HCT116 (cell line): ENCODE data around the gene UXT. TPM values are rescaled to one million over a fixed set of nuclear protein-coding genes. Genes with fewer than 3 reads are reported as not detected.
"Not testable (repeated sequence)": the region's sequence is repeated elsewhere in the genome, so short reads cannot be mapped to it uniquely, and the experiment has no call there.

Source experiments
- ATAC-seq: fragments of 200-7000 bp; cut with Tn5 transposase; 2 replicates; pipeline ENCODE4 v1.9.1; 2020; ENCODE audit warnings: mild to moderate bottlenecking, moderate library complexity
- BruUV-seq: library from RNA; stranded (reverse); fragments of 400-500 nt; replicated peaks from 2 replicates; lab custom pipeline; 2021; lab: Mats Ljungman, UMichigan
- CTCF ChIA-PET: fragments of 300-600 bp; sonication (Branson Sonifier 250); formaldehyde crosslinking; loops from one replicate; lab custom pipeline; 2021; ENCODE audit warnings: antibody characterized with exemption; lab: Charles Lee
- POLR2A ChIA-PET: fragments of 300-600, 350-600 bp; sonication (Branson Sonifier 250); formaldehyde crosslinking; loops from one replicate; lab custom pipeline; 2021; ENCODE audit warnings: antibody characterized with exemption; lab: Charles Lee
- RAD21 ChIA-PET, 2 experiments: fragments of 300-600 bp; sonication (Branson Sonifier 250); formaldehyde crosslinking; loops; one replicate each; lab custom pipeline; 2023; ENCODE audit warnings: low total read pairs in 2 of 2; ENCODE audit not compliant: uncharacterized antibody in 2 of 2, unreplicated experiment in 2 of 2, low non-redundant PET in 1 of 2; lab: Charles Lee
- DNase-seq: peaks from one replicate; pipeline ENCODE4 v3.0.0-alpha.2; 2010; ENCODE audit warnings: low read depth, low spot score
- H2AFZ ChIP-seq: fragments of 200-600 bp; shearing (Covaris generic), sonication (generic); 2 replicates; pipeline ENCODE4 v1.6.1; 2017; ENCODE audit warnings: low read depth, mixed run types, mixed read lengths, antibody characterized with exemption, low read length; ENCODE audit not compliant: poor library complexity, severe bottlenecking
- H3K27ac ChIP-seq: 2 replicates; pipeline ENCODE4 v1.5.1; 2012; ENCODE audit warnings: low read depth, low read length
- H3K27me3 ChIP-seq: fragments of 200-600 bp; sonication (generic); 2 replicates; pipeline ENCODE4 v1.6.1; 2016; ENCODE audit warnings: mixed run types, low read length, mixed read lengths; ENCODE audit not compliant: insufficient read depth
- H3K36me3 ChIP-seq, 2 experiments: fragments of 200-500 bp in 1 of 2; fragments of 200-600 bp in 1 of 2; sonication (Bioruptor generic) in 1 of 2; sonication (generic) in 1 of 2; 2 replicates each; pipeline versions ENCODE4 v1.5.1 to v1.6.1; 2014 to 2016; ENCODE audit warnings: low read length in 2 of 2, inconsistent platforms in 1 of 2, mixed read lengths in 1 of 2, mixed run types in 1 of 2; ENCODE audit not compliant: insufficient read depth in 2 of 2, control insufficient read depth in 1 of 2
- H3K4me1 ChIP-seq, 2 experiments: fragments of 200-600 bp in 1 of 2; sonication (generic) in 1 of 2; 2 replicates each; pipeline versions ENCODE4 v1.5.1 to v1.6.1; 2012 to 2017; ENCODE audit warnings: low read length in 2 of 2, inconsistent platforms in 1 of 2, mild to moderate bottlenecking in 1 of 2, mixed read lengths in 1 of 2, mixed run types in 1 of 2, moderate library complexity in 1 of 2; ENCODE audit not compliant: insufficient read depth in 2 of 2, control insufficient read depth in 1 of 2
- H3K4me2 ChIP-seq: fragments of 200-600 bp; sonication (generic); 2 replicates; pipeline ENCODE4 v1.6.1; 2017; ENCODE audit warnings: mixed run types, low read length, mixed read lengths
- H3K4me3 ChIP-seq, 2 experiments: fragments of 200-600 bp in 1 of 2; sonication (generic) in 1 of 2; replicated peaks in 1 of 2; 2 replicates each; pipeline ENCODE4 v1.5.1; 2011 to 2016; ENCODE audit warnings: low read length in 2 of 2, control low read depth in 1 of 2, low read depth in 1 of 2, mild to moderate bottlenecking in 1 of 2, mixed read lengths in 1 of 2, mixed run types in 1 of 2
- H3K79me2 ChIP-seq: fragments of 200-600 bp; sonication (generic); 2 replicates; pipeline ENCODE4 v1.6.1; 2017; ENCODE audit warnings: mild to moderate bottlenecking, mixed run types, low read length, moderate library complexity, mixed read lengths; ENCODE audit not compliant: insufficient read depth
- H3K9ac ChIP-seq: fragments of 200-600 bp; sonication (generic); 2 replicates; pipeline ENCODE4 v1.6.1; 2016; ENCODE audit warnings: low read length, mixed read lengths
- H3K9me2 ChIP-seq: fragments of 200-600 bp; sonication (generic), shearing (Covaris generic); 2 replicates; pipeline ENCODE4 v1.6.1; 2017; ENCODE audit warnings: mixed run types, mild to moderate bottlenecking, moderate library complexity; ENCODE audit not compliant: insufficient read depth
- H3K9me3 ChIP-seq, 2 experiments: fragments of 200-500 bp in 1 of 2; fragments of 200-600 bp in 1 of 2; sonication (Bioruptor generic) in 1 of 2; sonication (generic) in 1 of 2; 2 replicates each; pipeline ENCODE4 v1.6.1; 2014 to 2017; ENCODE audit warnings: low read length in 2 of 2, mixed read lengths in 2 of 2, inconsistent platforms in 1 of 2, low read depth in 1 of 2, mild to moderate bottlenecking in 1 of 2, mixed run types in 1 of 2, moderate library complexity in 1 of 2; ENCODE audit not compliant: control insufficient read depth in 1 of 2, insufficient read depth in 1 of 2
- H4K20me1 ChIP-seq: fragments of 200-600 bp; sonication (generic), shearing (Covaris generic); 2 replicates; pipeline ENCODE4 v1.6.1; 2017; ENCODE audit warnings: mixed run types, mild to moderate bottlenecking, moderate library complexity; ENCODE audit not compliant: insufficient read depth
- EGR1 ChIP-seq: IDR thresholded peaks from 2 replicates; pipeline ENCODE4 v1.6.1; 2012; ENCODE audit warnings: low read depth
- ELF1 ChIP-seq: IDR thresholded peaks from 2 replicates; pipeline ENCODE4 v1.6.1; 2012; ENCODE audit warnings: low read depth, borderline replicate concordance
- EZH2phosphoT487 ChIP-seq: fragments of 200-600 bp; IDR thresholded peaks from 2 replicates; pipeline ENCODE4 v1.6.1; 2018; ENCODE audit warnings: antibody characterized with exemption, borderline replicate concordance
- FOSL1 ChIP-seq: IDR thresholded peaks from 2 replicates; pipeline ENCODE4 v1.6.1; 2012; ENCODE audit warnings: low read depth
- POLR2AphosphoS5 ChIP-seq: IDR thresholded peaks from 2 replicates; pipeline ENCODE4 v1.6.1; 2011; ENCODE audit warnings: mild to moderate bottlenecking, low read depth, low read length, moderate library complexity
- RAD21 ChIP-seq: IDR thresholded peaks from 2 replicates; pipeline ENCODE4 v1.6.1; 2012; ENCODE audit warnings: low read depth, mild to moderate bottlenecking
- SP1 ChIP-seq: IDR thresholded peaks from 2 replicates; pipeline ENCODE4 v1.6.1; 2012; ENCODE audit warnings: low read depth
- TCF7L2 ChIP-seq: IDR thresholded peaks from 2 replicates; pipeline ENCODE4 v1.7.0; 2011; ENCODE audit warnings: borderline replicate concordance, inconsistent platforms; ENCODE audit not compliant: insufficient read depth, insufficient read length; ENCODE audit errors: extremely low read depth
- YY1 ChIP-seq: IDR thresholded peaks from 2 replicates; pipeline ENCODE4 v1.6.1; 2011; ENCODE audit warnings: low read length, low read depth, moderate library complexity, mild to moderate bottlenecking; ENCODE audit not compliant: insufficient replicate concordance; ENCODE audit errors: extremely low read depth
- ZFX ChIP-seq: fragments of 450-650 bp; IDR thresholded peaks from 2 replicates; pipeline ENCODE4 v1.6.1; 2017
- intact Hi-C: fragments of 100-400 bp; cut with micrococcal nuclease; formaldehyde crosslinking; loops from 2 replicates; pipeline ENCODE4 v1.10.0; 2022
- total RNA-seq: library from RNA; stranded (reverse); gene quantifications from one replicate; pipeline ENCODE4 v1.2.1, GENCODE V29; 2021; ENCODE audit not compliant: unreplicated experiment
- TF ChIP-seq, protein P1 (sequence below): IDR thresholded peaks from 2 replicates; pipeline ENCODE4 v1.6.1; 2012
- TF ChIP-seq, protein P2 (sequence below): IDR thresholded peaks from 2 replicates; pipeline ENCODE4 v1.6.1; 2011; ENCODE audit warnings: mild to moderate bottlenecking, low read length, moderate library complexity; ENCODE audit not compliant: insufficient replicate concordance; ENCODE audit errors: extremely low read depth

The UXT gene
- total RNA-seq, 1 experiment from 2014 or later, result 106 TPM

DNA sequence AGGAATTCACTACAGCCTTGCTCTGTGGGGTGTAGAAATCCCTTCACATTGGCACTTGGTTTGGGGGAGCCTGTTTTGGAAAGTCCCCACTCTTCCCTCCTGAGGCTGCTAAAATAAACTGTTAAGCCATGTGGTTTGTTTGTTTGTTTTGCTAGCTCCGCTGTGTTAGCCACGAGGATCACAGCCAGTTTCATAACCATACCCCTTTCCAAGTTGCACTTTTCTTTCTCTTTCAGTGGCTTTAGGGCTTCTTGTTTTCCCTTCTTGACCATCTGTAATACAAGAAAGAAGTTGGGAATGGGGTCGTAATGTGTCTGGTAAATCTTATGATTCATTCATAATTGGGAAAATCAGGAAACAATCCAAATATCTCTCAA is 24.8 kb upstream of the UXT start (continued):
- TF ChIP-seq ELF1 (no peak), EGR1 (no peak), TCF7L2 (no peak), FOSL1 (no peak)

DNA sequence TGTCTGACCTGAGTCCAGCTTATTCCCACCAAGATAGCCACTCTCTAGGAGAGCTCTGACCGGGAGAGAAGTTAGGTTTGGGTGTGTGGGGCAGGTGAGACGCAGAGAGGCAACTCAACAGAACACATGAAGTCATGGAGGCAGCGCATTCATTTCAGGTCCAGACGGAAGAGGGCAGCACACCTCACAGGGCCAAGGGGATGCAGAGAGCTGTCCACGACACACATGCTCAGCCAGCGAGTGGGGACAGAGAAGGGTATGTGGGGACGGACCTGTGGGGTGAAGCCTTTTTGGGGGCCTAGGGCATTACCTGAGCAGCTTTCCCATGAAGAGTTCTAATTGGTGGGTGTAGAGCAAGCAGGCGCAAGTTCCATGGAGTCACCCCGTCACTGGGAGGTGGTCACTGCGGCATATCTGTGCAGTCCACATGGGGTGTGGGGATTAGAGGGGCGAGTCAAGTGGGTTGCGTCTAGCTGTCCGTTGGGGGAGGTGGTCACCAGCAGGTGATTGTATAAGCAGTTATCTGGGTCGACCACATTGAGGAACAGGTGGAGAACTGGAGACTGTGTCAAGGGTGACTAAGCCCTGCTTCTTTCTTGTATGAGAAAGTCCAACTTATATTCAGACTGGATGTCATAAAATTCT is 24.3 kb upstream of the UXT start:
- Histone ChIP-seq H3K4me1 (no peaks in the 10 kb centered on the region), H3K9me2 (no peaks in the 10 kb centered on the region), H3K4me2 (no peak overlapping the region), H3K79me2 (no peaks in the 10 kb centered on the region), H3K36me3 (no peaks in the 10 kb centered on the region), H2AFZ (no peak overlapping the region), H3K4me3 (no peak overlapping the region), H3K9ac (no peak overlapping the region), H4K20me1 (no peaks in the 10 kb centered on the region), H3K27ac (no peak overlapping the region), H3K9me3 (no peaks in the 10 kb centered on the region), H3K27me3 (no peaks in the 10 kb centered on the region)
- ChIA-PET CTCF (no interaction called here), RAD21 (no interaction called here), POLR2A (no interaction called here)
- ATAC-seq, result no peak
- TF ChIP-seq SP1 (no peak), YY1 (no peak), POLR2AphosphoS5 (no peak), EGR1 (no peak), ZFX (no peak), ELF1 (no peak), RAD21 (no peak), EZH2phosphoT487 (no peak)
- TF ChIP-seq, protein P1, sequence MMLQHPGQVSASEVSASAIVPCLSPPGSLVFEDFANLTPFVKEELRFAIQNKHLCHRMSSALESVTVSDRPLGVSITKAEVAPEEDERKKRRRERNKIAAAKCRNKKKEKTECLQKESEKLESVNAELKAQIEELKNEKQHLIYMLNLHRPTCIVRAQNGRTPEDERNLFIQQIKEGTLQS, result no peak
- TF ChIP-seq, protein P2, sequence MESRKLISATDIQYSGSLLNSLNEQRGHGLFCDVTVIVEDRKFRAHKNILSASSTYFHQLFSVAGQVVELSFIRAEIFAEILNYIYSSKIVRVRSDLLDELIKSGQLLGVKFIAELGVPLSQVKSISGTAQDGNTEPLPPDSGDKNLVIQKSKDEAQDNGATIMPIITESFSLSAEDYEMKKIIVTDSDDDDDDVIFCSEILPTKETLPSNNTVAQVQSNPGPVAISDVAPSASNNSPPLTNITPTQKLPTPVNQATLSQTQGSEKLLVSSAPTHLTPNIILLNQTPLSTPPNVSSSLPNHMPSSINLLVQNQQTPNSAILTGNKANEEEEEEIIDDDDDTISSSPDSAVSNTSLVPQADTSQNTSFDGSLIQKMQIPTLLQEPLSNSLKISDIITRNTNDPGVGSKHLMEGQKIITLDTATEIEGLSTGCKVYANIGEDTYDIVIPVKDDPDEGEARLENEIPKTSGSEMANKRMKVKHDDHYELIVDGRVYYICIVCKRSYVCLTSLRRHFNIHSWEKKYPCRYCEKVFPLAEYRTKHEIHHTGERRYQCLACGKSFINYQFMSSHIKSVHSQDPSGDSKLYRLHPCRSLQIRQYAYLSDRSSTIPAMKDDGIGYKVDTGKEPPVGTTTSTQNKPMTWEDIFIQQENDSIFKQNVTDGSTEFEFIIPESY, result no peak
- intact Hi-C loops, result no loop called here
- no TSS peak for BruUV-seq
- no peak for DNase-seq

DNA sequence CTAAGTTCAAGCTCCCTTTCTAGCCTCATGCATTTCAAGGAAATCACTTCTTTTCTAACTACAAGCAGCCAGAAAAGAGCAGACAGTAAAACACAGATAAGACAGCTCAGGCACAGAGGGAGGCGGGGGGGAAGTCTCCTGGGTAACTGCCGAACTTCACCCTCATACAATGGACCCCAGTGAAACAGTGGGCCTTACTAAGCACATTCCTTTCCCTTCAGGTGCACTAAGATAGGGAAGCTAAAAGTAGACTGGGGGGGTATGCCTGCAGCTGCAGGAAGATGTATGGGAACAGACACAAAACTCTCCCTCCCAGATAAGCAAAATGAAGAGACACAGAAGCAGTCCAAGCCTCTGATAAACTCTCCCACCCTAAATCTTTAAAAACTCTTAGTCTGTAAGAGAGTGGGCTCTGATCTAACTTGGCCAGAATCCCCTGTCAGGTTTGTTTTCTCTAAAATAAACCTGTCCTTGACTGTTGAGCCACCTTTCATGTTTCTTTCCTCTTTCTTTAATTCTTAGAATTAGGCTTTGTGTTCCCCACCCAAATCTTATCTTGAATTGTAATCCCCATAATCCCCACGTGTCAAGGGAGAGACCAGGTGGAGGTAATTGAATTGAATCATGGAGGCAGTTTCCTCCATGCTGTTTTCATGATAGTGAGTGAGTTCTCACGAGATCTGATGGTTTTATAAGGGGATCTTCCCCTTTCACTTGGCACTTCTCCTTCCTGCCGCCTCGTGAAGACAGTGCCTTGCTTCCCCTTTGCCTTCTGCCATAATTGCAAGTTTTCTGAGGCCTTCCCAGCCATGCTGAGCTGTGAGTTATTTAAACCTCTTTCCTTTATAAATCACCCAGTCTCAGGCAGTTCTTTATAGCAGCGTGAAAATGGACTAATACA is 17.2 kb upstream of the UXT start:
- intact Hi-C loops, BruUV-seq: not testable (repeated sequence)

More for the DNA sequence above, 17.2 kb upstream of the UXT start:
- H3K4me1 ChIP-seq, H4K20me1 ChIP-seq, H3K4me3 ChIP-seq, CTCF ChIA-PET, ATAC-seq, H3K4me2 ChIP-seq, H3K79me2 ChIP-seq, H3K9ac ChIP-seq, H3K36me3 ChIP-seq, H3K27ac ChIP-seq, DNase-seq, H3K9me2 ChIP-seq, POLR2A ChIA-PET, H3K27me3 ChIP-seq, RAD21 ChIA-PET, H2AFZ ChIP-seq, H3K9me3 ChIP-seq: not testable (repeated sequence)
